Stimulated activated naive CD8-positive, alpha-beta T cell treated with anti-CD3 and anti-CD28 coated beads, Interleukin-15, Interleukin-2, amounts not matched to agents 100 U/mL and 50 U/mL, for 24 hours (primary cell): ENCODE data around the gene C17orf58.
"Not testable (repeated sequence)": the region's sequence is repeated elsewhere in the genome, so short reads cannot be mapped to it uniquely, and the experiment has no call there.

ENCODE experiments used
- ATAC-seq: fragments of 150-1000 bp; cut with Tn5 transposase; one replicate; pipeline ENCODE4 v1.10.0; 2021
- DNase-seq: peaks from one replicate; pipeline ENCODE4 v3.0.0; 2021

Gene C17orf58

GRCh38 chr17:67999291-67999911, 3.1 kb upstream of the C17orf58 start:
- no peak for ATAC-seq
- DNase-seq = no peak

GRCh38 chr17:67998466-67998865, 2.2 kb upstream of the C17orf58 start:
- no peak for ATAC-seq
- DNase-seq = no peak

GRCh38 chr17:67995570-67996263, 552 bp downstream of the C17orf58 start:
- ATAC-seq (peak; percentile 5), DNase-seq (peak; percentile 49)

- no peak for ATAC-seq
- DNase-seq = no peak
Observed at GRCh38 chr17:67994817-67995569, 1.3 kb downstream of the C17orf58 start.

GRCh38 chr17:67993998-67994361, 2.3 kb downstream of the C17orf58 start:
- ATAC-seq (no peak), DNase-seq (no peak)

GRCh38 chr17:67993153-67993997, 2.9 kb downstream of the C17orf58 start:
- ATAC-seq = peak; percentile 77
- DNase-seq = peak; percentile 84

- no peak for ATAC-seq
- DNase-seq = peak; percentile 13
Observed at GRCh38 chr17:67992548-67993152, 3.6 kb downstream of the C17orf58 start.

- ATAC-seq (no peak), DNase-seq (no peak)
Observed at GRCh38 chr17:67990909-67991308, 5.4 kb downstream of the C17orf58 start.

GRCh38 chr17:67983383-67983688, 12.9 kb downstream of the C17orf58 start:
- DNase-seq = no peak
- ATAC-seq = no peak

- no peak for DNase-seq
- ATAC-seq = no peak
Observed at GRCh38 chr17:67982686-67983382, 13.4 kb downstream of the C17orf58 start.

- ATAC-seq = no peak
Observed at GRCh38 chr17:67982034-67982640, 14.1 kb downstream of the C17orf58 start.

GRCh38 chr17:67980883-67981282, 15.4 kb downstream of the C17orf58 start:
- ATAC-seq, DNase-seq: not testable (repeated sequence)

More at GRCh38 chr17:67982034-67982640, 14.1 kb downstream of the C17orf58 start:
- no peak for DNase-seq

- ATAC-seq = no peak
- DNase-seq = no peak
Observed at GRCh38 chr17:67980456-67980855, 15.8 kb downstream of the C17orf58 start.

- ATAC-seq, DNase-seq: not testable (repeated sequence)
Observed at GRCh38 chr17:67976306-67976705, 20.0 kb downstream of the C17orf58 start.

GRCh38 chr17:67974598-67975066, 21.6 kb downstream of the C17orf58 start:
- DNase-seq (no peak), ATAC-seq (no peak)

GRCh38 chr17:67974185-67974584, 22.1 kb downstream of the C17orf58 start:
- no peak for DNase-seq
- ATAC-seq = no peak

- ATAC-seq = no peak
Observed at GRCh38 chr17:67970783-67971182, 25.5 kb downstream of the C17orf58 start.

GRCh38 chr17:67963145-67963572, 33.1 kb downstream of the C17orf58 start:
- peak; percentile 90 for ATAC-seq
- peak; percentile 76 for DNase-seq

More at GRCh38 chr17:67970783-67971182, 25.5 kb downstream of the C17orf58 start:
- DNase-seq = no peak

- not testable (repeated sequence) for ATAC-seq, DNase-seq
Observed at GRCh38 chr17:67962156-67962555, 34.1 kb downstream of the C17orf58 start.

- not testable (repeated sequence) for DNase-seq, ATAC-seq
Observed at GRCh38 chr17:67960276-67960675, 36.0 kb downstream of the C17orf58 start.

GRCh38 chr17:67959510-67959909, 36.8 kb downstream of the C17orf58 start:
- no peak for DNase-seq
- ATAC-seq = no peak
